OCI-LY7 (cell line): Measurements from ENCODE around the gene GPR32.
"Not testable (repeated sequence)": the region's sequence is repeated elsewhere in the genome, so short reads cannot be mapped to it uniquely, and the experiment has no call there.

Experiments
- EZH2phosphoT487 ChIP-seq: fragments of 200-600 bp; sonication (generic); IDR thresholded peaks from 2 replicates; pipeline ENCODE4 v1.6.1; 2018; ENCODE audit warnings: low read depth, borderline replicate concordance, mild to moderate bottlenecking, mixed run types, antibody characterized with exemption, low read length, moderate library complexity, mixed read lengths
- TF ChIP-seq, protein P1 (sequence below): fragments of 200-600 bp; sonication (generic); conservative IDR thresholded peaks from 2 replicates; pipeline ENCODE4 v1.5.1; 2014; ENCODE audit warnings: mild to moderate bottlenecking, antibody characterized with exemption, low read length, moderate library complexity, mixed read lengths

DNA sequence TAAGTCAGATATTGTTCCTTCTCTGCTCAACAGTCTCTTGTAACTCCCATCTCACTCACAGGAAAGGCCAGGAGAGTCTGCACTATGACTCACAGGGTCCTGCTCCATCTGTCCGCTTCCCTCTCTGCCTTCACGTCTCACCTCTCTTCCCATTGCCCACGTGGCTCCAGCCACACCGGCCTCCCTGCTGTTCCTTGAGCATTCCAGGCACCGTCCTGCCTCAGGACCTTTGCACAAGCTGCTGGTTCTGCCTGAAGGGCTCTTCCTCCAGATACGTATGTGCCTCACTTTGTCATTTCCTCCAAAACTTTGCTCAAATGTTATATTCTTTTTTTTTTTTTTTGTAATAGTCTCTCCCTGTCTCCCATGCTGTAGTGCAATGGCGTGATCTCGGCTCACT, 14.0 kb upstream of the GPR32 start:
- TF ChIP-seq, protein P1, sequence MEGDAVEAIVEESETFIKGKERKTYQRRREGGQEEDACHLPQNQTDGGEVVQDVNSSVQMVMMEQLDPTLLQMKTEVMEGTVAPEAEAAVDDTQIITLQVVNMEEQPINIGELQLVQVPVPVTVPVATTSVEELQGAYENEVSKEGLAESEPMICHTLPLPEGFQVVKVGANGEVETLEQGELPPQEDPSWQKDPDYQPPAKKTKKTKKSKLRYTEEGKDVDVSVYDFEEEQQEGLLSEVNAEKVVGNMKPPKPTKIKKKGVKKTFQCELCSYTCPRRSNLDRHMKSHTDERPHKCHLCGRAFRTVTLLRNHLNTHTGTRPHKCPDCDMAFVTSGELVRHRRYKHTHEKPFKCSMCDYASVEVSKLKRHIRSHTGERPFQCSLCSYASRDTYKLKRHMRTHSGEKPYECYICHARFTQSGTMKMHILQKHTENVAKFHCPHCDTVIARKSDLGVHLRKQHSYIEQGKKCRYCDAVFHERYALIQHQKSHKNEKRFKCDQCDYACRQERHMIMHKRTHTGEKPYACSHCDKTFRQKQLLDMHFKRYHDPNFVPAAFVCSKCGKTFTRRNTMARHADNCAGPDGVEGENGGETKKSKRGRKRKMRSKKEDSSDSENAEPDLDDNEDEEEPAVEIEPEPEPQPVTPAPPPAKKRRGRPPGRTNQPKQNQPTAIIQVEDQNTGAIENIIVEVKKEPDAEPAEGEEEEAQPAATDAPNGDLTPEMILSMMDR: not testable (repeated sequence)
- not testable (repeated sequence) for TF ChIP-seq EZH2phosphoT487
